Umbilical cord (tissue), 2 donors: Measurements from ENCODE around the gene NBAS. TPM values are rescaled to one million over a fixed set of nuclear protein-coding genes. Genes with fewer than 3 reads are reported as not detected.
"Not testable (repeated sequence)": the region's sequence is repeated elsewhere in the genome, so short reads cannot be mapped to it uniquely, and the experiment has no call there.

Source experiments
- DNase-seq: peaks from one replicate; pipeline ENCODE4 v3.0.0-alpha.2; 2015; ENCODE audit warnings: low spot score
- total RNA-seq: library from RNA; depleted of rRNA; stranded (reverse); fragments of >200 nt; gene quantifications from one replicate; pipeline ENCODE4 v1.2.3, GENCODE V29; 2014; ENCODE audit warnings: low replicate concordance; ENCODE audit not compliant: insufficient read depth

NBAS gene
- total RNA-seq, 1 donor from 2014 or later, result 116 TPM

DNA sequence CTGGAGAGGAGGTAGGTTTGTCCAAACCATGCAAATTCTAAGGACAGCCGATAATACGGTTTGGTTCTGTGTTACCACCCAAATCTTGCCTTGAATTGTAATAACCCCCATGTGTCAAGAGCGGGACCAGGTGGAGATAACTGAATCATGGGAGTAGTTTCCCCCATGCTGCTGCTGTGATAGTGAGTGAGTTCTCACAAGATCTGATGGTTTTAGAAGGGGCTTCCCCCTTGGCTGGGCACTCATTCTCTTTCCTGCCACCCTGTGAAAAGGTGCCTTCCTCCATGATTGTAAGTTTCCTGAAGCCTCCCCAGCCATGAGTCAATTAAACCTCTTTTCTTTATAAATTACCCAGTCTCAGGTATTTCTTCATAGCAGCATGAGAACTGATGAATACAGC lies 295.2 kb downstream of the NBAS start:
- DNase-seq, result no peak

DNA sequence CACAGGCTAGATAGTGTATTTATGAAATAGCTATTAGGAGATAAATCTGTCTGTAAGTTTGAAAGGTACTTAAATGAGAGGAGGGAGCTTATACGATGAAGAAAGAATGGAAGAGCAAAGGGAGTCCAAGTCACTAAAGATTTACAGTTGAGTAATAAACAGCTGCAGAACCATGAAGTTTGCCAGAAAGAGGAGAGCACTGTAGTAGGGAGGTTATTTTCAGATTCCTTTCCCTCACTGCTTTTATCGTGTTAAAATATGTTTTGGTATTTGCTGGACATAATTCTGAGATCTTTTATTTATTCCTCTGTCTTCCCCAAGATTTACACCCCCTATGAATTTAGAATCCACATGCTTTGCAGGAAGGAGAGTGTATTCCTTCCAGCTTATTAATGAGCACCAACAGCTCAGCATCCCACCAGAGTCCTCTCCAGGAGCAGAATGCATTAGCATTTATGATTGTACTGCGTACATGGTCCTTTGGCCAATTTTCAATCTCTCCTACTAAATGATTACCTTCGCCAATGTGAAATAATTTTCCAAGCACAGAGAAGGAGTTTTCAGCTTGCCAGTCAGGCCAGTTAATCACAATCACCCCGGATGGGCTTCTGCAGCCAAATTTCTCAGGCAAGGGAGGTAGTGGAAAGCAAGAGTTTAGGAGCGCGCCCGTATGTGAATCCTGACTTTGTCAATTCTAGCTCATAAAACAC lies 297.0 kb downstream of the NBAS start:
- peak; percentile 9 for DNase-seq

DNA sequence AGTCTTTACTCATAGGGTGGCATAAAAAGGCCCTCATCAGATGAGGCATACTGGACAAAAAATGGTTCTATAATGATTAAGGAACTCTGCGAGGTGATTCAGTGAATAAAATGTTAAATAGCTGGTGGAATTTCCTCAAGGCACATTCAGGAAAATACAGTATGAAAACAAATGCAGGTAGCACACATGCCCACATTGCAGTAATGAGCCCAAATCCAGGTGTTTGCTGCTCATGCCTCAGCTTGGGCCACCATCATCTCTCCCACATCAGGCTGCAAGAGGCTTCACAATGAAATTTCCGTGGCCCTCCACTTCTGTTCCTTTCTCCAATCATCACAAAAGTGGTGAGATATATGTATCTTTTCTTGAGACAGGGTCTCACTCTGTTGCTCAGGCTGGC lies 298.3 kb downstream of the NBAS start:
- no peak for DNase-seq

DNA sequence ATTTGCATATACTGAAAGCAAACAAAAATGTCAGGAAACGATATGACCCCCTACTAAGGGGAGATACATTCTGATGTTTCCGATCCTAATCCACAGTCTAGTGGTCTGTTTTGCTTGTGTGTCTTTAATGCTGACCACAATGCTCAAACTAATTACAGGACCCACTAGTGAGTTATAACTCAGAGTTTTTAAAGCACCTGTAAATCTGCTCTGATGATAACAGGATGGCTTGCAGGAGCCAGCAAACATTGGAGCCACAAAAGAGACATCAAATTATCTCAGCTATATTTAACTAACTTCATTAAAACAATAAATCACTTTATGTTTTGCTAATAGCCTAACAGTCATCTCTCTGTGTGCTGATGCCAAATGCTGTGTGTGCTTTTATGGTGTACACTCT lies 300.3 kb downstream of the NBAS start:
- DNase-seq, result no peak

DNA sequence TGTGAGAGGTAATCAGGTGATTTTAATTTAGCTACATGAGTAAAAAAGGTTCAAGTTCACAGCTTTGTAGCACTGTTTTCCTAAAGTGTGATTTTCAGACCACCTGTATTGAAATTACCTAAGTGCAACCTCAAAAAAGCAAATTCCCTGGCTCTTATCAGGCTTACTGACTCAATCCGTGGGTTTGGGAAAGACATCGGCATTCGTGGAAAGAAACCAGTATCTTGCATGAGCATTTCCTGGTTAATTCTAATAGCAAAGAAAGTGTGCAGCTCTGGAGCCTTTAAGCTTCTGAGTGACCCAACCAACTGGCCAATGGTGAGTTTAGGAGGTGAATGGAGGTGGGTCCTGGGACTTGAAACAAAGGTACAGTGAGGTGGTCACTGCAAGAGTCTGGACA lies 300.9 kb downstream of the NBAS start:
- DNase-seq, result no peak

DNA sequence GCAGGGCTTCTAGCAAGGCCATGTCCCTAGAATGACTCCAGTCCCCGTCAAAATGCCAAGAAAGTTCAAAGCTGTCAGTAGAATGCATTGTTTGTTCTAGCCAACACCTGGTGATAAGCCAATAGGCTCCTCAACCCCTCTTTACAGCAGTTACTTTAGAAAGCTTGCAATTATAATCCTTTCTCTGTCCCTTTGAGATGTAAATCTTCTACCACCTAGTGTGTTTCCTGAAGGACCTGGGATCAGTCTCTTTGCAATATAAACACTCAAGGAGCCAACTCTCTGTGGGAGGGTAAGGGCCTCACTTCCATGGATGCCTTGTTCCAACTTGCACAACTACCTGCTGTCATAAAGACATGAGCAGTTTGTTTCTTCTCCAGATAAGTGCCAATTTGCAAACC lies 301.8 kb downstream of the NBAS start:
- no peak for DNase-seq

DNA sequence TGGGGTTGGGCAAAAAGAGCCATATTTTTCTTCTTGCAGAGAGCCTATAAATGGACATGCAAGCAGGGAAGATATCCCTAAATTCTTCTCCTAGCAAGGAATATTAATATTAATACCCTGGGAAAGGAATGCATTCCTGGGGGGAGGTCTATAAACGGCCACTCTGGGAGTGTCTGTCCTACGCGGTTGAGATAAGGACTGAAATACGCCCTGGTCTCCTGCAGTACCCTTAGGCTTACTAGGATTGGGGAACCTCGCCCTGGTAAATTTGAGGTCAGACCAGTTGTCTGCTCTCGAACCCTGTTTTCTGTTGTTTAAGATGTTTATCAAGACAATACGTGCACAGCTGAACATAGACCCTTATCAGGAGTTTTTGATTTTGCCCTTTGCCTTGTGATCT lies 302.7 kb downstream of the NBAS start:
- DNase-seq, result not testable (repeated sequence)

DNA sequence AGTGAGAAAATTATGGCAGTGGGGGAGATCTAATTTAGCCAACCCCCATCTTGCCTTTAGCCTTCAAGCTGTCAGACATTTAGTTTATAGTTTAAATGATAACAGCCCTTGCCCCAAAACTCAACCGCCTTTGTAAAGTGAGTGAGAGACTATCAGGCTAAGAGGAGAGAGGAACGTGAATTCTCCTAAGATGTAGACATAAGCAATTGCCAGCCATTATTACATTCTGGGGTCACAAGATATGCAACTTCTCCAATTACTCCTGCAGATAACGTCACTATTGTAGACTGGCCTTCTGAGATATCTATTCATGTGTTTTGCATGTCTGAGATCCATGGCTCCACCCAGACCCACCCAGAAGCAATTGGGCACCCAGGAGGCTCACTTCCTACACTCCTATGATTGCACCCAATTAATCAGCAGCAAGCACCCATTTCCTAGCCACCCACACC lies 307.3 kb downstream of the NBAS start:
- no peak for DNase-seq

DNA sequence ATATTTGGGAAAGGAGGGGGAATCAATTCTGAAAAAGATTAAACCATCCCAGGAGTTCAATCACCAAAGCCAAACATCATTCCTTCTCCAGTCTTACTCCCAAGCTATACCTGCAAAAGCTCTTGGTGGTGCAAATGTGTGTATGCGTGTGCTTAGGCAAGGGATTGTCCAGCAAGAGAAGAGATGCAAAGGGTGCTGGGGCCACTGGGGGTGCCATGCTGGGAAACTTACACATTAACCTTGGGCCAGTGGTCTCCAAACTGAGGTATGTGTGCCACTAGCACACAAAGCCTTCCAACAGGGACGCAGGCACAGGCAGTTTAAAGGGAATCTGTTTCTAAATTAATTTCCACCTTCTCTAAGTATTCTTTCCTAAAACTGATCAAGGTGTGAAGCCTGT lies 307.9 kb downstream of the NBAS start:
- no peak for DNase-seq

DNA sequence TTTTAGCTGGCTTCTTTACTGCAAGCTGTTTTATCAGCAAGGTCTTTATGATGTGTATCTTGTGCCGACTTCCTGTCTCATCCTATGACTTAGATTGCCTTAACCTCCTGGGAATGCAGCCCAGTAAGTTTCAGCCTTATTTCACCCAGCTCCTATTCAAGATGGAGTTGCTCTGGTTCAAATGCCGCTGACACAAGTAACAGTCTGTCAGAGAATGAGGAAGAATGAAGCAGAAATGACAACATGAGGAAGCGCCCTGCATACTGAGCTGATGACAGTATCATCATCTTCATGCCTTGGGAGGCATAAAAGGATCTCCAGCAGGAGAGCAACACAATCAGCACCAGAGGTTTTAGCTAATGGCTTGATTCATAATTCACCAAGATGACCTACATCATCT lies 309.4 kb downstream of the NBAS start:
- DNase-seq, result no peak

DNA sequence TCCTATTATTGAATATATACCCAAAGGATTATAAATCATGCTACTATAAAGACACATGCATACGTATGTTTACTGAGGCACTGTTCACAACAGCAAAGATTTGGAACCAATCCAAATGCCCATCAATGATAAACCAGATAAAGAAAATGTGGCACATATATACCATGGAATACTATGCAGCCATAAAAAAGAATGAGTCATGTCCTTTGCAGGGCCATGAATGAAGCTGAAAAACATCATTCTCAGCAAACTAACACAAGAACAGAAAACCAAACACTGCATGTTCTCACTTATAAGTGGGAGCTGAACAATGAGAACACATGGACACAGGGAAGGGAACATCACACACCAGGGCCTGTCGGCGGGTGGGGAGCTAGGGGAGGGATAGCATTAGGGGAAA lies 310.2 kb downstream of the NBAS start:
- DNase-seq, result not testable (repeated sequence)

DNA sequence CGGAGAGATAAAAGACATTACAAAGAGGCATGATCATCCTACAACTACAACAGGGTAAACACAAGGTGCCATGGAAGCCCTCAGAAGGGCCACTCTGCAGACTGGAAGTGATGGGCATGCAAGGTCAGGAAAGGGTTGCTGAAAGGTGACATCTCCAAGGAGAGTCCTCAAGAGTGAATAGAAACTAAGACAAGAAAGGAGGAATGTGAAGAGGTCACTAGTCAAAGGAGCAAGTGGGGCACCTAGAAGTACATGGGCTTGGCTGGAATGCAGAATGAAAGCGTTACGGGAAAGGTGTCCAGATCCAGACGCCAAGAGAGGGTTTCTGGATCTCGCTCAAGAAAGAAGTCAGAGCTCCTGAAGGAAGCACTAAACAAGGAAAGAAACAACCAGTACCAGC lies 314.3 kb downstream of the NBAS start:
- DNase-seq, result no peak

DNA sequence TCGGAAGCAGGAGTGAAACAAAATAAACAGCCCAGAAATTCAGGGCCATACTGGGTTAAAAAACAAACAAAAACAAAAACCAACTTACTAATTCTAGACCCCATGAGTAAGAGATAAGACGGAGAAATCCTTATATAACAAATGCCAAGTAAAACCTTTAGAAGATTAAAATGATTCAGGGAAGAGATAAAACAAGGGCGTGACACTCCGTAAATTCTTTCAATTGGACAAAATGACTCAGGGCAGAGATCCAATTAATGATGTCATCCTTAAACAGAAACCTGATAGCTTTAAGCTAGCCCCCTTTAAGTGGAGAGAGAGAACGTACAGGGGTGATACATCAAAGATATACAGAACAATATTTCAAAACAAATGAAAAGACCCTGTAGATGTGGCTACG lies 317.4 kb downstream of the NBAS start:
- DNase-seq, result peak; percentile 42

DNA sequence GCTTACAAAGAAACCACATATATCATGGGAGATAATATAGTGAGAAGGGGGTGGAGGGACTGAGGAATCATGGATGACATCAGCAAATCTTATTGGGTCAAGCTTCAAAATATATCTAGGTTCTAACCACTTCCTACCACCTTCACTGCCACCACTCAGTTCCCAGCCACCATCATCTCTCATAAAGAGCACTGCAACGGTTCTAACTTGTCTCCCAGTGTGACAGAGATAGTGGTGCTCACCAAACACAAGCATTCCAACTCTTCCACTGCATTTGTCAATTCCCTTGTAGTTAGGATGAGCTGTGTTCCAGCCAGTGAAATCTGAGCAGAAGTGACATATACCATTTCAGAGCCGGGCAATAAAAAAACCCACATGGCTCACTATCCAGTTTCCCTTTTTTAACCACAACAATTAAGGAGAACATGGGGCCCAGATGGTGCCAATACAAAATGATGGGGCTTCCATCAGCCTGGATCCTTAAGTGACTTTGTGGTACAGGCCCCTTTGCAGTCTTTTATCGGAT lies 318.1 kb downstream of the NBAS start:
- DNase-seq, result no peak

DNA sequence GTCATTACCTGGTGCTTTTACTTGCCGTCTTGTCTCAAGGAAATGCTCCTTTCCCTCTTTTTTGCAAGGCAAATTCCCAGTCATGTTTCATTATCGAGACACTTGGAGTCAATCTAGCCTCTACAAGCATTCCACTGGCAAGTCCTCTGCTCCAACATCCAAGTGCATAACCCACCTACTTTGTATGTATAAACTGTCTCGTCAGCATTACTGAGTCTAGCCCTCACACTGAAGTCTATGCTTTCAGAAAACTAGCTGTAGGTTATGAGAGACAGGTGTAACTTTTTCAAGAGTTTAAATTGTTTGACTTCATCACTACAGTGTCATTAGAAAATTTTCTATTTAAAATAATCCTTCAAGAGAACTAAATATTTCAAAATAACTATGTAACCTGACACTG lies 319.2 kb downstream of the NBAS start:
- DNase-seq, result no peak

DNA sequence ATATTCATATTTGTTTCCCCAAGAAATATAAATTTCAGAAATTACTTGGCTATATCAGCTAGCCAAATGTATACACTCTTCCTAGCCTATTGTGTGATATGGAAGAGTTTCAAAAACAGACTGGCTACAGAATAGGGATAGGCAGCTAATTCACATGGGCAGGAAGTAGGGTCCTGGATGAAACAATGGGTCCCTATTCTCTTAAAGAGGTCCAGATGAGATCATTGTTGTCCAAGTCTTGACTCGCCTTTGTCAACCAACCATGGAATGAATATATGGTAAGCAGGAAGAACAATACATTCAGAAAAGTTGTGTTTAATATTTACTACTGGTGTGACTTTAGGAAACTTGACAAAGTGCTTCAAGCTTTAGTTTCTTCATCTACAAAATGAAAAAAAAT lies 319.9 kb downstream of the NBAS start:
- no peak for DNase-seq

DNA sequence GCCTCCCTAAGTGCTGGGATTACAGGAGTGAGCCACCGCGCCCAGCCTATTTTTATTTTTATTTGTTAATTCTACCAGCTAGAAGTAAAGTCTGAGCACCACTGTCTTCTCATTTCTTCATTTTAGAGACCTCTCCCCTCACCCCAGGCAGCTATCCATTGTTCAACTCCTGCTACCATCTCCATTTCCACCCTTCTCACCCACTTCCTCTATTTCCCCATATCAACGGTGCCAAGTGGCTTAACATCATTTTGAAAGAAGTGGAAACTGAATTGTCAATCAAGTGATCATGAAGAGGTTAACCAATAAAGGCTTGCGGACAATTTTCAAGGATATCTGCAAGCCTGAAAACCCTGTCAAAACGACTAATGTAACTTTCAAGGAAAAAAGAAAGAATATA lies 323.1 kb downstream of the NBAS start:
- DNase-seq, result no peak

DNA sequence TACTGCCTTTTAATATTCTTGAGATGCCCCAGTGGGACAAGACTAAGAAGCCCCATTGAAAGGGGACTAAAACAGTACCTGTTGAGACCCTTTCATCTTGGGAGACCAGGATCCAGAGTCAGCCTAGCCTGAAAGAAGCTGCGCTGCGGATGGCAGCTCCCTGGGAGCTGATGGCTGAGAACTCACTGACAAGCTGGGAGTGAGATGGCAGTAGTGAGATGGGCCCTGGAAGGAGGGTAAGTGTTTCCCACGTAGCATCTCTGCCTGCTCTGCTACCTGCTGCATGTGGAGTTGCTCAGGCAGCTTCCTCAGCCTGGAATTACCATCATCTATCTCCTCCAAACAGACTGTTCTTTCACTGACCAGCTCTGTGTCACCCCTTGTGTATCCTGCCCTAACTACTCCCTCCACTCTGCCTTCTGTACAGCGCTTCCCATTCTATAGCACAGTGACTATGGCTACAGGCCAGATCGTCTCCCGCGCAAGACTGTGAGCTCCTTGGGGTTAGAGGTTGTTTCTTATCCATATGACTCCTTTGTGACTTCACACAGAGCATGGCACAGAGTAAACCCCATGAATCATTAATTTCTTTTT lies 330.4 kb downstream of the NBAS start:
- no peak for DNase-seq

DNA sequence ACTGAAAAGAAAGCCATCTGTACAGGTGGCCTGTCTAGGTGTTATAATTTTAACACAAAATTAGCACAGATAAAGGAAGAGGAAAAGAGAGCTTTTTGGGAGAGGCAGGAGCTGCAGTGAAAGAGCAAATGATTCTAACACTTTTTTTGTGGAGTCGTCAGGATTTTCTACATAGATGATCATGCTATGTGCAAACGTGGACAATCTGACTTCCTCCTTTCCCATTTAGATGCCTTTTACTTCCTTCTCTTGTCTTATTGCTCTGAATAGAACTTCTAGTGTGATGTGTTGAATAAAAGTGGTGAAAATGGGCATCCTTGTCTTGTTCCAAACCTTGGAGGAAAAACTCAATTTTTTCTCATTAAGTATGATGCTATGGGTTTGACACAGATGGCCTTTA lies 334.5 kb downstream of the NBAS start:
- DNase-seq, result no peak

DNA sequence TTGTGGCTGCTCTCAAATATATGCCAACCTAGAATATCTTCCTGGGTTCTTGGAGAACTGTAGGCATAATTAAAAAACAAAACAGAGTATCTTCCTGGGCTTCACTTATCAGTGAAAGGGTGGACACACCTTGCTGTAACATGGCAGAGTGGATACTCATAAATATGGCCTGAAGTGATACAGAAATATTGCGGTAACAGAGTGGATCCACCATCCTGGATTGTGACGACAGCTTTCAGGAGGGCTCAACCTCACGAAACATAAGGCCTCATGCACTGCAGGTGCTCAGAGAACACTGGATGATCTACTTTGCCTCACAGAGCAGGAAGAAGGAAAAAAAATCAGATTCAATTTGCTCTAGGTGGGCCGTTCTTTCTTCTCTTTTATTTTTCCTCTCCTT lies 336.0 kb downstream of the NBAS start:
- no peak for DNase-seq

DNA sequence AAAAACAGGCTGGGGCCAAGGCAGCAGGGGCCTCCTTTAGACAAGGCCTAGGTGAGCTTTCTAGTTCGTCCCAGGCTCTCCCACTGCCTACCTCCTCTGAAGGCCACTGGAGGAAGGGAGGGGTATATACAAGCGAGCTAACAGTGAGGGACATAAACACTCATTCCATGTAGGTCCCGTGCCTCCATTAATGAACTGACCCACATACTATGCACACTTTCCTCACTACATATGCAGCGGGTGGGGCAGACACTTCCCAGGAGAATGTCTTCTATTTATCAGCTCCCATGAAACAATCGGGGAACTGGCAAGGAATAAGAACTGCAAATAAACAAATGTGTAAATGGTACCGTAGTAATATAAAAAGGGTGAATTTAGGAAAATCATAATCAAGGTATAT lies 336.5 kb downstream of the NBAS start:
- DNase-seq, result no peak

DNA sequence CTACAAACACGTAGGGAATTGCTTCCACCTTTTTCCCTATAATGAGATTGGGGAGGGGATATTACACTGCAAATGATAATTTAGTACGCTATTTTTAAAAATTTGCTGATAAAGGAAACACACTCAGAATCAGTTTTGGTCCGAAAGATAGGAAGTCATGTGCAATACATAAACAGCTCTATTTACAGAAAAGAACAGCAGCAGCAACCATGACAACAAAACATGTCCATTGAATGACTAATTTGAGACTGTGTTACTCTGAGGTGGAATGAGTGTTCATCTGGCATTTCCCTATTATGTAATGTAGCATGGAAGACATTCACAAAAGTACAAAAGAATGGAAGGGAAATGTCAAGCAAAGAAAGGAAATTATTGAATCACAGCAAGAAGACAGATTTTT lies 337.2 kb downstream of the NBAS start:
- DNase-seq, result no peak

DNA sequence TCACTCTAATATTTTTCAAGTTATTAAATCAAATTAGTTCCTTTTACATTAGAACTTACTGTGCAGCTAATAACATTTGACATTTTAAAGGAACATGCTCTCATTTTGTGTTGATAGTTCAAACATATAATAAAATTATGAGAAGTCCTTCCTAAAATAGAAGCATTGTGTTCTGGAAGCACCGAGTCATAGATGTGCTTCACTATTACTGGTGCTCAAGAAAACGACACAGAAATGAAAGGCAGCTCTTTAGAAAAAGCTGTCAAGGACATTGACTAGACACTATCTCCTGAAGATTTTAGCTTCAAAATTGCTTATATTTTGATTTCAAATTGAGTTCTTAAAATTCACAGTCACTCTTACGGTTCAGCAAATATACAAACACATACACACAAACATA lies 338.3 kb downstream of the NBAS start:
- DNase-seq, result no peak

DNA sequence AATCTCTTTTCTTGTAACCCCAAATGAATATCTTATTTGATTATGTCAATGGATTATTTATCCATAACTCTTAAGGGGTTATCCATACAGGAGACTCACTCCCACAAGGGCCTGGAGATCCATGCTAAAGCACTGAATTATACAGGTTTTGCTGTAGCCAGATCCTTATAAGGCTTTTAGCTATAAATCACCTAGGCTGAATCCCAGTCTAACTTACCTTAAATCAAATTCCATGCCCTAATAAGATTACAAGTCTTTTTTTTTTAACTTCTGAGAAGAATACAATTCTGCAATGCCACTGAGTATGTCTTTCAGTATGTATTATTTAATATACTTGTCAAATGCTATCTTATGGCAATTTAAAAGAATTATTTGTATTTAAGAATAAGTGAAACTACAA lies 340.5 kb downstream of the NBAS start:
- DNase-seq, result no peak
